HG03175 (cell line): ENCODE measurements around the gene ALG5.
A peak's percentile ranks its signal among the peaks of the same experiment; 100 is the strongest.

Experiments
- ATAC-seq: cut with Tn5 transposase; IDR thresholded peaks from one replicate; pipeline ENCODE4 v1.9.1; 2021; ENCODE audit warnings: mild to moderate bottlenecking, moderate library complexity; ENCODE audit not compliant: unreplicated experiment

The ALG5 gene

GRCh38 chr13:36981156-36981743, 17.9 kb downstream of the ALG5 start:
- peak; percentile 69 for ATAC-seq

GRCh38 chr13:36979361-36980050, 19.6 kb downstream of the ALG5 start:
- ATAC-seq = no peak

GRCh38 chr13:36975172-36975571, 24.0 kb downstream of the ALG5 start:
- no peak for ATAC-seq

GRCh38 chr13:36973621-36974295, 25.4 kb downstream of the ALG5 start:
- ATAC-seq = peak; percentile 86

- ATAC-seq = no peak
Observed at GRCh38 chr13:36973009-36973408, 26.1 kb downstream of the ALG5 start.

GRCh38 chr13:36966404-36966803, 32.7 kb downstream of the ALG5 start:
- no peak for ATAC-seq

GRCh38 chr13:36965767-36966166, 33.4 kb downstream of the ALG5 start:
- no peak for ATAC-seq

GRCh38 chr13:36959456-36960116, 39.6 kb downstream of the ALG5 start:
- no peak for ATAC-seq

GRCh38 chr13:36954542-36954941, 44.6 kb downstream of the ALG5 start:
- ATAC-seq = no peak

GRCh38 chr13:36950920-36951319, 48.2 kb downstream of the ALG5 start:
- no peak for ATAC-seq

GRCh38 chr13:36950330-36950729, 48.8 kb downstream of the ALG5 start:
- no peak for ATAC-seq

- no peak for ATAC-seq
Observed at GRCh38 chr13:36945078-36945477, 54.1 kb downstream of the ALG5 start.

GRCh38 chr13:36925603-36926002, 73.5 kb downstream of the ALG5 start:
- ATAC-seq = no peak

- ATAC-seq = no peak
Observed at GRCh38 chr13:36924001-36924400, 75.1 kb downstream of the ALG5 start.

GRCh38 chr13:36921631-36922301, 77.4 kb downstream of the ALG5 start:
- no peak for ATAC-seq

GRCh38 chr13:36920616-36921185, 78.4 kb downstream of the ALG5 start:
- no peak for ATAC-seq

- peak; percentile 78 for ATAC-seq
Observed at GRCh38 chr13:36919833-36920615, 79.1 kb downstream of the ALG5 start, which contains the start of gene SMAD9. Gene SMAD9, minus strand, starts transcription at chr13:36920238. Its CDS starts 40,549 bp downstream, at chr13:36879689.

GRCh38 chr13:36919171-36919832, 79.8 kb downstream of the ALG5 start:
- ATAC-seq = peak; percentile 8
